ENCODE measurements around the gene NDUFAF5.
"Not testable (repeated sequence)": the region's sequence is repeated elsewhere in the genome, so short reads cannot be mapped to it uniquely, and the experiment has no call there.

GRCh38 chr20:13760451-13760946 is 24.3 kb upstream of the NDUFAF5 start:
- not testable (repeated sequence) for TF ChIP-seq CTCF (IDR thresholded peaks at IDR 0.05; ENCODE audit: insufficient read depth, low read length, poor library complexity, severe bottlenecking); EZH2phosphoT487 (conservative IDR thresholded peaks at IDR 0.05; ENCODE audit: low read length)

All from SU-DHL-6 (cell line).